Spleen (tissue), 11 donors: ENCODE data around the gene RAB29. TPM values are rescaled to one million over a fixed set of nuclear protein-coding genes. Genes with fewer than 3 reads are reported as not detected.

Experiments
- DNase-seq: peaks from one replicate; pipeline ENCODE4 v3.0.0-alpha.2; 2020
- H3K27ac ChIP-seq, 8 donors: fragments of 200-600 bp; sonication (generic) in 7 of 8; 1 replicate in 4 of 8; 2 replicates in 4 of 8; pipeline versions ENCODE4 v1.5.0 to v1.8.0; 2016 to 2021; ENCODE audit warnings: inconsistent platforms in 4 of 8, mild to moderate bottlenecking in 4 of 8, moderate library complexity in 1 of 8
- H3K27me3 ChIP-seq, 7 donors: fragments of 200-600 bp; sonication (generic) in 6 of 7; replicated peaks in 1 of 7; 1 replicate in 4 of 7; 2 replicates in 3 of 7; pipeline versions ENCODE4 v1.5.0 to v1.8.0; 2016 to 2021; ENCODE audit warnings: inconsistent platforms in 3 of 7, mild to moderate bottlenecking in 1 of 7
- H3K36me3 ChIP-seq, 6 donors: fragments of 200-600 bp; sonication (generic) in 5 of 6; 1 replicate in 4 of 6; 2 replicates in 2 of 6; pipeline versions ENCODE4 v1.5.0 to v1.8.0; 2016 to 2021; ENCODE audit warnings: inconsistent platforms in 2 of 6
- H3K4me1 ChIP-seq, 6 donors: fragments of 200-600 bp; sonication (generic) in 5 of 6; 1 replicate in 3 of 6; 2 replicates in 3 of 6; pipeline versions ENCODE4 v1.5.0 to v1.8.0; 2016 to 2021; ENCODE audit warnings: inconsistent platforms in 3 of 6
- H3K4me3 ChIP-seq, 8 donors: fragments of 200-600 bp; sonication (generic) in 7 of 8; 1 replicate in 4 of 8; 2 replicates in 4 of 8; pipeline versions ENCODE4 v1.5.0 to v1.8.0; 2016 to 2021; ENCODE audit warnings: inconsistent platforms in 4 of 8, mild to moderate bottlenecking in 4 of 8, moderate library complexity in 2 of 8
- H3K9me3 ChIP-seq, 8 donors: fragments of 200-600 bp; sonication (generic) in 7 of 8; 1 replicate in 4 of 8; 2 replicates in 4 of 8; pipeline versions ENCODE4 v1.5.0 to v1.8.0; 2016 to 2021; ENCODE audit warnings: inconsistent platforms in 4 of 8
- POLR2A ChIP-seq, 3 donors: fragments of 450-650 bp; IDR thresholded peaks; one replicate each; pipeline ENCODE4 v1.5.1; 2017; ENCODE audit warnings: antibody characterized with exemption in 3 of 3, mild to moderate bottlenecking in 1 of 3
- POLR2AphosphoS5 ChIP-seq, 3 donors: sonication (generic); formaldehyde crosslinking; IDR thresholded peaks; one replicate each; pipeline ENCODE4 v1.5.1; 2017; ENCODE audit warnings: antibody characterized with exemption in 3 of 3
- WGBS, 5 donors: extraction: QIAGEN DNeasy Blood & Tissue Kit in 3 of 5; methylation state at CpG; one replicate each; pipeline versions ENCODE4 v1.1.5 to v1.1.7; 2013 to 2018; 5-methylcytosine and 5-hydroxymethylcytosine counted together
- intact Hi-C: fragments of 100-400 bp; cut with DNase I; formaldehyde crosslinking; loops from one replicate; pipeline ENCODE4 v1.15.0; 2023; ENCODE audit warnings: low total_unique reads
- polyA plus RNA-seq, 3 donors: library from polyadenylated mRNA; stranded (reverse); fragments of 200-250 nt; gene quantifications; one replicate each; pipeline ENCODE4 v1.2.1, GENCODE V29; 2013
- small RNA-seq, 4 donors: library from RNA; depleted of rRNA; stranded (forward); fragments of <200 nt; gene quantifications; one replicate each; pipeline ENCODE3, GENCODE V24; 2016
- total RNA-seq, 7 donors: library from RNA; depleted of rRNA in 3 of 7; stranded (reverse); fragments of >200 nt in 3 of 7; fragmentation: NEBNext Ultra II Directional in 4 of 7; extraction: Animal tissue kit (Norgen Biotek cat#: 25700) in 4 of 7; gene quantifications; one replicate each; pipeline versions ENCODE4 v1.1.0 to v1.2.1, GENCODE V29; 2016 to 2021
- TF ChIP-seq, protein P1 (sequence below), 11 experiments: fragments of 200-600 bp in 7 of 11; fragments of 450-650 bp in 4 of 11; sonication (generic) in 4 of 11; IDR thresholded peaks in 8 of 11; conservative IDR thresholded peaks in 3 of 11; 1 replicate in 7 of 11; 2 replicates in 4 of 11; pipeline versions ENCODE4 v1.4.0 to v1.8.0; 2016 to 2021; ENCODE audit warnings: antibody characterized with exemption in 11 of 11, inconsistent platforms in 4 of 11, mild to moderate bottlenecking in 1 of 11
- donor health status: healthy with polysubstance abuse.
- donor health status: DM: no; HTN: no; CAD: no; lungs with moderate emphysema.
- donor health status: DM: no; HTN: no; CAD: no.
- donor health status: Bipolar disorder and iron deficiency.
- donor health status: healthy.
- donor health status: DM: no; HTN: no; CAD: no.
- donor health status: DM: yes; HTN: yes; CAD: no.

RAB29 gene
- total and polyA plus RNA-seq, 10 donors: 16.6 to 49.7 (median 38.5) TPM

DNA sequence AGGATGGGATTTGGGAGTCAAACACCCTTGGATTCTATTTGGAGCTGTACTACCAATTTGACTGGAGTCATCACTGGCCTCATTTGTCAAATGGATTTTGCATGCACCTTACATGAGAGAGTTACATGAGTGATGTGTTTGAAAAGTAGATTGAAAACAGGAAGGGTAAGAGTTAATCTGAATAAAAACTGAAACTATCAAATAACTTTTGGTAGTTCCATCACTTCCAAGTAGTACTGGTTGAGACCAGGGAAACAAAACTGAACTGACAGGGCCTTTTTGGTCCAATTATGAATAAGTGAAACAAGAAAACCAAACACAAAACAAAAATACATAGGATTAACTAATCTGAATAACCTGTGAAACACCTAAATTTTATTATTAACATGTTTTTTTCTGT is 55.5 kb downstream of the RAB29 start:
- Histone ChIP-seq H3K36me3 (peaks cover 0 to 100% (median 69%) of the 10 kb centered on the region in 6 donors), H3K27me3 (no peaks in the 10 kb centered on the region), H3K9me3 (peaks cover 0 to 5% (median 0%) of the 10 kb centered on the region in 8 donors), H3K4me3 (no peak overlapping the region), H3K4me1 (peaks cover 0 to 26% (median under 1%) of the 10 kb centered on the region in 6 donors), H3K27ac (no peak overlapping the region)
- no peak for TF ChIP-seq POLR2AphosphoS5 (IDR thresholded peaks at IDR 0.05)
- TF ChIP-seq POLR2A (IDR thresholded peaks at IDR 0.05): no peak
- TF ChIP-seq, protein P1, sequence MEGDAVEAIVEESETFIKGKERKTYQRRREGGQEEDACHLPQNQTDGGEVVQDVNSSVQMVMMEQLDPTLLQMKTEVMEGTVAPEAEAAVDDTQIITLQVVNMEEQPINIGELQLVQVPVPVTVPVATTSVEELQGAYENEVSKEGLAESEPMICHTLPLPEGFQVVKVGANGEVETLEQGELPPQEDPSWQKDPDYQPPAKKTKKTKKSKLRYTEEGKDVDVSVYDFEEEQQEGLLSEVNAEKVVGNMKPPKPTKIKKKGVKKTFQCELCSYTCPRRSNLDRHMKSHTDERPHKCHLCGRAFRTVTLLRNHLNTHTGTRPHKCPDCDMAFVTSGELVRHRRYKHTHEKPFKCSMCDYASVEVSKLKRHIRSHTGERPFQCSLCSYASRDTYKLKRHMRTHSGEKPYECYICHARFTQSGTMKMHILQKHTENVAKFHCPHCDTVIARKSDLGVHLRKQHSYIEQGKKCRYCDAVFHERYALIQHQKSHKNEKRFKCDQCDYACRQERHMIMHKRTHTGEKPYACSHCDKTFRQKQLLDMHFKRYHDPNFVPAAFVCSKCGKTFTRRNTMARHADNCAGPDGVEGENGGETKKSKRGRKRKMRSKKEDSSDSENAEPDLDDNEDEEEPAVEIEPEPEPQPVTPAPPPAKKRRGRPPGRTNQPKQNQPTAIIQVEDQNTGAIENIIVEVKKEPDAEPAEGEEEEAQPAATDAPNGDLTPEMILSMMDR (IDR thresholded peaks at IDR 0.05 in 8 of 11, conservative IDR thresholded peaks at IDR 0.05 in 3 of 11): no peak
- no peak for DNase-seq
- intact Hi-C loops: no loop called here

GRCh38 chr1:205719015-205719414 is 56.3 kb downstream of the RAB29 start:
- no peak for DNase-seq
- H3K27ac ChIP-seq: no peak overlapping the region
- peaks cover 0 to 93% (median 69%) of the 10 kb centered on the region in 6 donors for H3K36me3 ChIP-seq
- intact Hi-C loops: no loop called here
- no peaks in the 10 kb centered on the region for H3K27me3 ChIP-seq
- no peak overlapping the region for H3K4me3 ChIP-seq
- 63 to 79% (median 66%) methylated on average over 3 of the region's 3 CpGs for WGBS, 5 donors
- H3K4me1 ChIP-seq: peaks cover 0 to 33% (median 2%) of the 10 kb centered on the region in 6 donors
- no peak for TF ChIP-seq POLR2AphosphoS5 (IDR thresholded peaks at IDR 0.05)
- TF ChIP-seq POLR2A (IDR thresholded peaks at IDR 0.05): no peak
- TF ChIP-seq, protein P1 (IDR thresholded peaks at IDR 0.05 in 8 of 11, conservative IDR thresholded peaks at IDR 0.05 in 3 of 11): no peak
- H3K9me3 ChIP-seq: peaks cover 0 to 5% (median 0%) of the 10 kb centered on the region in 8 donors

Small RNA genes within 50 kb of the gene (small RNA-seq; reads per million reads assigned to genes)
- 0 to 0.06 (median 0) reads per million in 4 donors for gene RF00139

Other genes starting within 250 kb of the RAB29 start
- 100 to 1,000 TPM in 4 of 7 donors, 10 to 100 TPM in 3; 50.9 to 109 (median 102) TPM for gene ELK4, start 143.5 kb downstream of the RAB29 start, total RNA-seq
- 10 to 100 TPM in 1 of 3 donors, 1 to 10 TPM in 2; 8.5 to 12.5 (median 9.8) TPM for gene ELK4, start 143.5 kb downstream of the RAB29 start, polyA plus RNA-seq
- 10 to 100 TPM; 22.8 to 43.7 (median 30.4) TPM for gene SLC45A3, start 95.0 kb downstream of the RAB29 start, total RNA-seq
- 10 to 100 TPM; 16.8 to 41.5 (median 36.0) TPM for gene SLC45A3, start 95.0 kb downstream of the RAB29 start, polyA plus RNA-seq
- 100 to 1,000 TPM in 5 of 7 donors, 10 to 100 TPM in 2; 85.4 to 142 (median 114) TPM for gene NUCKS1, start 25.3 kb downstream of the RAB29 start, total RNA-seq
- gene NUCKS1, start 25.3 kb downstream of the RAB29 start, polyA plus RNA-seq: 10 to 100 TPM; 26.9 to 36.5 (median 32.8) TPM
- gene SLC41A1, start 37.7 kb upstream of the RAB29 start, total RNA-seq: 10 to 100 TPM; 17.3 to 29.0 (median 22.9) TPM
- gene SLC41A1, start 37.7 kb upstream of the RAB29 start, polyA plus RNA-seq: 1 to 10 TPM; 4.1 to 7.5 (median 5.8) TPM
- 1 to 10 TPM in 5 of 7 donors, under 1 TPM in 2; 0.28 to 2.9 (median 1.8) TPM for gene PM20D1, start 74.7 kb upstream of the RAB29 start, total RNA-seq
- gene PM20D1, start 74.7 kb upstream of the RAB29 start, polyA plus RNA-seq: under 1 TPM in 2 of 3 donors, not detected in 1; 0.38 to 0.53 TPM
- gene SLC26A9, start 168.0 kb upstream of the RAB29 start, total RNA-seq: not detected
- under 1 TPM in 2 of 3 donors, not detected in 1; 0.02 to 0.03 TPM for gene SLC26A9, start 168.0 kb upstream of the RAB29 start, polyA plus RNA-seq
- 1 to 10 TPM in 6 of 7 donors, under 1 TPM in 1; 0.34 to 3.2 (median 2.6) TPM for gene RAB7B, start 227.9 kb upstream of the RAB29 start, total RNA-seq
- gene RAB7B, start 227.9 kb upstream of the RAB29 start, polyA plus RNA-seq: 1 to 10 TPM in 1 of 3 donors, under 1 TPM in 2; 0.67 to 2.0 (median 0.85) TPM
- gene CTSE, start 248.4 kb upstream of the RAB29 start, total RNA-seq: under 1 TPM in 2 of 7 donors, not detected in 5; 0.40 to 0.66 TPM
- under 1 TPM; 0.06 to 0.11 (median 0.09) TPM for gene CTSE, start 248.4 kb upstream of the RAB29 start, polyA plus RNA-seq